ENCODE data around the gene TMEM38B.
A peak's percentile ranks its signal among the peaks of the same experiment; 100 is the strongest.

TMEM38B gene

DNA sequence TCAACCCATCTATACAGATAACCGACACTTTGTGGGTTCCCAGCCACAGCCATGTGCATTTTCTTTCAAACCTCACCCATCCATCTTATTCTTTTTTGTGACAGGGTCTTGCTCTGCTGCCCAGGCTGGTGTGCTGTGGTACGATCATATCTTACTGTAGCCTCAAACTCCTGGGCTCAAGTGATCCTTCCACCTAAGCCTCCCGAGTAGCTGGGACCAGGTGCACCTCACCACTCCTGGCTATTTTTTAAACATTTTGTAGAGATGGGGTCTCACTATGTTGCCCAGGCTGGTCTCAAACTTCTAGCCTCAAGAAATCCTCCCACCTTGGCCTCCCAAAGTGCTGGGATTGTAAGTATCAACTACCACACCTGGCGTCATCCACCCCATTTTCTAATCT is 7.4 kb upstream of the TMEM38B start:
- no peak for TF ChIP-seq ZNF324 (tag by site-specific recombination; IDR thresholded peaks at IDR 0.05)
- TF ChIP-seq ZNF121 (tag by site-specific recombination; IDR thresholded peaks at IDR 0.05): peak; percentile 68; the same call in 1 of the 2 replicates
- ChIA-PET CTCF (interaction anchor here (0.7 to 1.0 kb wide), 2 partner anchors 47 to 51 kb away, joined by 3 to 5 read pairs; no protein-coding TSS in a partner anchor), POLR2A (no interaction called here)
- H3K4me1 ChIP-seq (ENCODE audit: control insufficient read depth, insufficient read depth, low read length): no peaks in the 10 kb centered on the region
- H3K36me3 ChIP-seq (ENCODE audit: control insufficient read depth in 2 of 2, insufficient read depth in 1 of 2, low read length in 2 of 2): no peaks in the 10 kb centered on the region
- H3K4me3 ChIP-seq (ENCODE audit: low read depth, low read length): no peak overlapping the region
- no peak overlapping the region for H3K27ac ChIP-seq (ENCODE audit: extremely low read depth, low read depth, low read length)
- H3K9me3 ChIP-seq (ENCODE audit: control insufficient read depth, insufficient read depth, low read depth, low read length): no peaks in the 10 kb centered on the region

GRCh38 chr9:105690742-105691141 is 3.6 kb upstream of the TMEM38B start:
- Histone ChIP-seq H3K27ac (ENCODE audit: extremely low read depth, low read depth, low read length) (no peak overlapping the region), H3K4me1 (ENCODE audit: control insufficient read depth, insufficient read depth, low read length) (peaks cover 2% of the 10 kb centered on the region; the same call in 1 of the 2 replicates), H3K36me3 (ENCODE audit: control insufficient read depth in 2 of 2, insufficient read depth in 1 of 2, low read length in 2 of 2) (no peaks in the 10 kb centered on the region), H3K4me3 (ENCODE audit: low read depth, low read length) (no peak overlapping the region), H3K9me3 (ENCODE audit: control insufficient read depth, insufficient read depth, low read depth, low read length) (no peaks in the 10 kb centered on the region)
- TF ChIP-seq ZNF843 (tag by site-specific recombination; IDR thresholded peaks at IDR 0.05) (no peak), ZNF707 (tag by site-specific recombination; IDR thresholded peaks at IDR 0.05) (no peak), ZNF596 (tag by site-specific recombination; IDR thresholded peaks at IDR 0.05) (no peak), ZNF521 (tag by site-specific recombination; IDR thresholded peaks at IDR 0.05) (no peak), ZNF510 (tag by site-specific recombination; IDR thresholded peaks at IDR 0.05; ENCODE audit: insufficient replicate concordance) (no peak), ZSCAN23 (tag by site-specific recombination; IDR thresholded peaks at IDR 0.05) (no peak), ZNF704 (tag by site-specific recombination; IDR thresholded peaks at IDR 0.05) (no peak), PRDM1 (tag by site-specific recombination; IDR thresholded peaks at IDR 0.05) (no peak), ZBTB20 (tag by site-specific recombination; IDR thresholded peaks at IDR 0.05) (no peak), ZNF223 (tag by site-specific recombination; IDR thresholded peaks at IDR 0.05) (no peak), ZBTB17 (tag by site-specific recombination; IDR thresholded peaks at IDR 0.05) (no peak), ZNF23 (tag by site-specific recombination; IDR thresholded peaks at IDR 0.05; ENCODE audit: borderline replicate concordance) (no peak)
- TF ChIP-seq, protein P1, sequence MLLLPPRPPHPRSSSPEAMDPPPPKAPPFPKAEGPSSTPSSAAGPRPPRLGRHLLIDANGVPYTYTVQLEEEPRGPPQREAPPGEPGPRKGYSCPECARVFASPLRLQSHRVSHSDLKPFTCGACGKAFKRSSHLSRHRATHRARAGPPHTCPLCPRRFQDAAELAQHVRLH (tag by site-specific recombination; IDR thresholded peaks at IDR 0.05): no peak
- TF ChIP-seq, protein P2, sequence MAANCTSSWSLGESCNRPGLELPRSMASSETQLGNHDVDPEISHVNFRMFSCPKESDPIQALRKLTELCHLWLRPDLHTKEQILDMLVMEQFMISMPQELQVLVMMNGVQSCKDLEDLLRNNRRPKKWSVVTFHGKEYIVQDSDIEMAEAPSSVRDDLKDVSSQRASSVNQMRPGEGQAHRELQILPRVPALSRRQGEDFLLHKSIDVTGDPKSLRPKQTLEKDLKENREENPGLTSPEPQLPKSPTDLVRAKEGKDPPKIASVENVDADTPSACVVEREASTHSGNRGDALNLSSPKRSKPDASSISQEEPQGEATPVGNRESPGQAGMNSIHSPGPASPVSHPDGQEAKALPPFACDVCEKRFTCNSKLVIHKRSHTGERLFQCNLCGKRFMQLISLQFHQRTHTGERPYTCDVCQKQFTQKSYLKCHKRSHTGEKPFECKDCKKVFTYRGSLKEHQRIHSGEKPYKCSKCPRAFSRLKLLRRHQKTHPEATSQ (tag by site-specific recombination; IDR thresholded peaks at IDR 0.05): no peak
- TF ChIP-seq, protein P3, sequence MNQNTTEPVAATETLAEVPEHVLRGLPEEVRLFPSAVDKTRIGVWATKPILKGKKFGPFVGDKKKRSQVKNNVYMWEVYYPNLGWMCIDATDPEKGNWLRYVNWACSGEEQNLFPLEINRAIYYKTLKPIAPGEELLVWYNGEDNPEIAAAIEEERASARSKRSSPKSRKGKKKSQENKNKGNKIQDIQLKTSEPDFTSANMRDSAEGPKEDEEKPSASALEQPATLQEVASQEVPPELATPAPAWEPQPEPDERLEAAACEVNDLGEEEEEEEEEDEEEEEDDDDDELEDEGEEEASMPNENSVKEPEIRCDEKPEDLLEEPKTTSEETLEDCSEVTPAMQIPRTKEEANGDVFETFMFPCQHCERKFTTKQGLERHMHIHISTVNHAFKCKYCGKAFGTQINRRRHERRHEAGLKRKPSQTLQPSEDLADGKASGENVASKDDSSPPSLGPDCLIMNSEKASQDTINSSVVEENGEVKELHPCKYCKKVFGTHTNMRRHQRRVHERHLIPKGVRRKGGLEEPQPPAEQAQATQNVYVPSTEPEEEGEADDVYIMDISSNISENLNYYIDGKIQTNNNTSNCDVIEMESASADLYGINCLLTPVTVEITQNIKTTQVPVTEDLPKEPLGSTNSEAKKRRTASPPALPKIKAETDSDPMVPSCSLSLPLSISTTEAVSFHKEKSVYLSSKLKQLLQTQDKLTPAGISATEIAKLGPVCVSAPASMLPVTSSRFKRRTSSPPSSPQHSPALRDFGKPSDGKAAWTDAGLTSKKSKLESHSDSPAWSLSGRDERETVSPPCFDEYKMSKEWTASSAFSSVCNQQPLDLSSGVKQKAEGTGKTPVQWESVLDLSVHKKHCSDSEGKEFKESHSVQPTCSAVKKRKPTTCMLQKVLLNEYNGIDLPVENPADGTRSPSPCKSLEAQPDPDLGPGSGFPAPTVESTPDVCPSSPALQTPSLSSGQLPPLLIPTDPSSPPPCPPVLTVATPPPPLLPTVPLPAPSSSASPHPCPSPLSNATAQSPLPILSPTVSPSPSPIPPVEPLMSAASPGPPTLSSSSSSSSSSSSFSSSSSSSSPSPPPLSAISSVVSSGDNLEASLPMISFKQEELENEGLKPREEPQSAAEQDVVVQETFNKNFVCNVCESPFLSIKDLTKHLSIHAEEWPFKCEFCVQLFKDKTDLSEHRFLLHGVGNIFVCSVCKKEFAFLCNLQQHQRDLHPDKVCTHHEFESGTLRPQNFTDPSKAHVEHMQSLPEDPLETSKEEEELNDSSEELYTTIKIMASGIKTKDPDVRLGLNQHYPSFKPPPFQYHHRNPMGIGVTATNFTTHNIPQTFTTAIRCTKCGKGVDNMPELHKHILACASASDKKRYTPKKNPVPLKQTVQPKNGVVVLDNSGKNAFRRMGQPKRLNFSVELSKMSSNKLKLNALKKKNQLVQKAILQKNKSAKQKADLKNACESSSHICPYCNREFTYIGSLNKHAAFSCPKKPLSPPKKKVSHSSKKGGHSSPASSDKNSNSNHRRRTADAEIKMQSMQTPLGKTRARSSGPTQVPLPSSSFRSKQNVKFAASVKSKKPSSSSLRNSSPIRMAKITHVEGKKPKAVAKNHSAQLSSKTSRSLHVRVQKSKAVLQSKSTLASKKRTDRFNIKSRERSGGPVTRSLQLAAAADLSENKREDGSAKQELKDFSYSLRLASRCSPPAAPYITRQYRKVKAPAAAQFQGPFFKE (tag by site-specific recombination; IDR thresholded peaks at IDR 0.05; ENCODE audit: borderline replicate concordance): no peak
- CTCF ChIA-PET: interaction anchor here (1.0 kb wide), 1 partner anchor 36 kb away, joined by 4 read pairs; no protein-coding TSS in a partner anchor
- POLR2A ChIA-PET: no interaction called here
